Rectal smooth muscle tissue (tissue), 1 donor: ENCODE results near the gene FPR2.
"Not testable (repeated sequence)": the region's sequence is repeated elsewhere in the genome, so short reads cannot be mapped to it uniquely, and the experiment has no call there.

Source experiments
- H3K27ac ChIP-seq: one replicate; pipeline ENCODE4 v1.7.0; 2013; ENCODE audit warnings: low read depth, low read length, inconsistent platforms
- H3K27me3 ChIP-seq: one replicate; pipeline ENCODE4 v1.7.0; 2013; ENCODE audit warnings: low read length; ENCODE audit not compliant: control insufficient read depth, insufficient read depth
- H3K36me3 ChIP-seq: one replicate; pipeline ENCODE4 v1.7.0; 2013; ENCODE audit warnings: low read length; ENCODE audit not compliant: control insufficient read depth, insufficient read depth
- H3K4me1 ChIP-seq: one replicate; pipeline ENCODE4 v1.7.0; 2013; ENCODE audit warnings: low read length; ENCODE audit not compliant: control insufficient read depth, insufficient read depth
- H3K4me3 ChIP-seq: one replicate; pipeline ENCODE4 v1.7.0; 2013; ENCODE audit warnings: low read length
- H3K9ac ChIP-seq: one replicate; pipeline ENCODE4 v1.7.0; 2013; ENCODE audit warnings: low read length

FPR2 gene

GRCh38 chr19:51727349-51727880, 33.6 kb upstream of the FPR2 start:
- Histone ChIP-seq H3K27ac (no peak overlapping the region), H3K36me3 (no peaks in the 10 kb centered on the region), H3K27me3 (peaks cover 13% of the 10 kb centered on the region), H3K9ac (no peak overlapping the region), H3K4me3 (no peak overlapping the region), H3K4me1 (peaks cover 3% of the 10 kb centered on the region)

- Histone ChIP-seq H3K36me3 (no peaks in the 10 kb centered on the region), H3K9ac (no peak overlapping the region), H3K27me3 (peaks cover 12% of the 10 kb centered on the region), H3K4me3 (no peak overlapping the region), H3K4me1 (peaks cover 3% of the 10 kb centered on the region), H3K27ac (no peak overlapping the region)
Measured at GRCh38 chr19:51729781-51730180, 31.2 kb upstream of the FPR2 start.

GRCh38 chr19:51733742-51734522, 27.0 kb upstream of the FPR2 start:
- Histone ChIP-seq H3K4me3 (no peak overlapping the region), H3K9ac (no peak overlapping the region), H3K27me3 (peaks cover 1% of the 10 kb centered on the region), H3K27ac (no peak overlapping the region), H3K36me3 (no peaks in the 10 kb centered on the region), H3K4me1 (no peaks in the 10 kb centered on the region)

GRCh38 chr19:51735759-51736449, 25.1 kb upstream of the FPR2 start:
- Histone ChIP-seq H3K36me3 (no peaks in the 10 kb centered on the region), H3K9ac (no peak overlapping the region), H3K4me3 (no peak overlapping the region), H3K4me1 (no peaks in the 10 kb centered on the region), H3K27ac (no peak overlapping the region), H3K27me3 (no peaks in the 10 kb centered on the region)

- H3K27ac ChIP-seq: no peak overlapping the region
- no peak overlapping the region for H3K4me3 ChIP-seq
Measured at GRCh38 chr19:51737389-51737788, 23.6 kb upstream of the FPR2 start.

GRCh38 chr19:51737924-51738323, 23.1 kb upstream of the FPR2 start:
- Histone ChIP-seq H3K36me3 (no peaks in the 10 kb centered on the region), H3K9ac (no peak overlapping the region), H3K27me3 (no peaks in the 10 kb centered on the region), H3K4me1 (no peaks in the 10 kb centered on the region), H3K27ac (no peak overlapping the region), H3K4me3 (no peak overlapping the region)

More at GRCh38 chr19:51737389-51737788, 23.6 kb upstream of the FPR2 start:
- H3K9ac ChIP-seq: no peak overlapping the region
- H3K4me1 ChIP-seq: no peaks in the 10 kb centered on the region
- H3K27me3 ChIP-seq: no peaks in the 10 kb centered on the region
- H3K36me3 ChIP-seq: no peaks in the 10 kb centered on the region

GRCh38 chr19:51738523-51738922, 22.5 kb upstream of the FPR2 start:
- H3K4me1 ChIP-seq, H3K9ac ChIP-seq, H3K27me3 ChIP-seq, H3K27ac ChIP-seq, H3K36me3 ChIP-seq, H3K4me3 ChIP-seq: not testable (repeated sequence)

GRCh38 chr19:51739466-51740213, 21.3 kb upstream of the FPR2 start:
- H3K36me3 ChIP-seq: no peaks in the 10 kb centered on the region
- H3K27me3 ChIP-seq: no peaks in the 10 kb centered on the region
- H3K27ac ChIP-seq: no peak overlapping the region
- no peak overlapping the region for H3K4me3 ChIP-seq
- no peaks in the 10 kb centered on the region for H3K4me1 ChIP-seq
- H3K9ac ChIP-seq: no peak overlapping the region

GRCh38 chr19:51740356-51740755, 20.6 kb upstream of the FPR2 start:
- no peaks in the 10 kb centered on the region for H3K36me3 ChIP-seq
- H3K27ac ChIP-seq: no peak overlapping the region
- no peaks in the 10 kb centered on the region for H3K4me1 ChIP-seq
- no peak overlapping the region for H3K4me3 ChIP-seq
- H3K9ac ChIP-seq: no peak overlapping the region
- no peaks in the 10 kb centered on the region for H3K27me3 ChIP-seq

- no peaks in the 10 kb centered on the region for H3K27me3 ChIP-seq
- H3K4me1 ChIP-seq: no peaks in the 10 kb centered on the region
- H3K4me3 ChIP-seq: no peak overlapping the region
- no peak overlapping the region for H3K27ac ChIP-seq
- H3K36me3 ChIP-seq: no peaks in the 10 kb centered on the region
- no peak overlapping the region for H3K9ac ChIP-seq
Measured at GRCh38 chr19:51742789-51743188, 18.2 kb upstream of the FPR2 start.

GRCh38 chr19:51743405-51743804, 17.6 kb upstream of the FPR2 start:
- no peaks in the 10 kb centered on the region for H3K36me3 ChIP-seq
- no peak overlapping the region for H3K4me3 ChIP-seq
- no peaks in the 10 kb centered on the region for H3K4me1 ChIP-seq
- H3K27ac ChIP-seq: no peak overlapping the region
- H3K9ac ChIP-seq: no peak overlapping the region
- no peaks in the 10 kb centered on the region for H3K27me3 ChIP-seq

- Histone ChIP-seq H3K9ac (no peak overlapping the region), H3K27me3 (no peaks in the 10 kb centered on the region), H3K36me3 (no peaks in the 10 kb centered on the region), H3K27ac (no peak overlapping the region), H3K4me3 (no peak overlapping the region), H3K4me1 (no peaks in the 10 kb centered on the region)
Measured at GRCh38 chr19:51746731-51747130, 14.2 kb upstream of the FPR2 start.
